SK-N-MC (cell line): ENCODE results near the gene GGACT.

ENCODE experiments used
- EZH2 ChIP-seq: fragments of 200-600 bp; sonication (generic); IDR thresholded peaks from one replicate; pipeline ENCODE4 v1.6.1; 2017; ENCODE audit warnings: antibody characterized with exemption
- FOXP2 ChIP-seq: optimal IDR thresholded peaks from 2 replicates; pipeline ENCODE3; 2011; ENCODE audit warnings: mild to moderate bottlenecking, moderate library complexity; ENCODE audit not compliant: insufficient read depth; ENCODE audit errors: extremely low read length, control extremely low read depth
- POLR2AphosphoS5 ChIP-seq: IDR thresholded peaks from 2 replicates; pipeline ENCODE4 v1.6.1; 2012; ENCODE audit warnings: mild to moderate bottlenecking, low read depth, low read length, borderline replicate concordance

GRCh38 chr13:100560498-100561157, 28.0 kb downstream of the GGACT start:
- TF ChIP-seq EZH2 (no peak), POLR2AphosphoS5 (no peak), FOXP2 (no peak)
